RCC 7860 (cell line): Measurements from ENCODE around the gene NINJ2.
A peak's percentile ranks its signal among the peaks of the same experiment; 100 is the strongest.

ENCODE experiments used
- DNase-seq: peaks from one replicate; pipeline ENCODE4 v3.0.0-alpha.2; 2015; ENCODE audit warnings: low spot score
- FAIRE-seq: peaks from 2 replicates; lab custom pipeline; 2012; peaks lifted over from hg19 to GRCh38; lab: Jason Lieb, UNC

NINJ2 gene

GRCh38 chr12:571795-572531 lies 91.3 kb downstream of the NINJ2 start:
- FAIRE-seq (no peak), DNase-seq (peak; percentile 36)

- FAIRE-seq (peak; percentile 69), DNase-seq (peak; percentile 79)
Measured at GRCh38 chr12:570921-571794, 92.1 kb downstream of the NINJ2 start.

DNA sequence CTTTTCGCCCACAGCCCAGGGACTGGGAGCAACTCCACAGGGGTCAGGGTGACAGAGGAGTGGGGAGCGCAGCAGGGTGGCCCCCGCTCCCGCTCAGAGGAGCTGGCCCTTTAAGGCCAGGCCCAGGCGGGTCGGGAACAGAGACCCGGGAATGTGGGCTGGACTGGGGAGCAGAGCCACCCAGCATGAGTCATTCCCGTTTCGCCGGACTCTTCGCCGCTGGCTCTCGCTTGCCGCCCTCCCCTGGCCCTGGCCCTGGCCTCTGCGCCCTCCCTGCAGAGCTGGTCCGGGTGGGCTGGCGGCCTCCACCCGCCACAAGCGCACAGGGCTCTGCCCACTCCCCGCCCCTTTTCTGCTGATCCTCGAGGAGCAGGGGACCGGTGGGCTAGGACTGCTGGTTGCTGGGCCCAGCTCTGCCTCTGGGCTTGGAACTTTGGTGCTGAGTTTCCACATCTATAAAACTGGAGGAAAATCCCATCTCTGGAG lies 92.8 kb downstream of the NINJ2 start:
- FAIRE-seq (no peak), DNase-seq (peak; percentile 76)

DNA sequence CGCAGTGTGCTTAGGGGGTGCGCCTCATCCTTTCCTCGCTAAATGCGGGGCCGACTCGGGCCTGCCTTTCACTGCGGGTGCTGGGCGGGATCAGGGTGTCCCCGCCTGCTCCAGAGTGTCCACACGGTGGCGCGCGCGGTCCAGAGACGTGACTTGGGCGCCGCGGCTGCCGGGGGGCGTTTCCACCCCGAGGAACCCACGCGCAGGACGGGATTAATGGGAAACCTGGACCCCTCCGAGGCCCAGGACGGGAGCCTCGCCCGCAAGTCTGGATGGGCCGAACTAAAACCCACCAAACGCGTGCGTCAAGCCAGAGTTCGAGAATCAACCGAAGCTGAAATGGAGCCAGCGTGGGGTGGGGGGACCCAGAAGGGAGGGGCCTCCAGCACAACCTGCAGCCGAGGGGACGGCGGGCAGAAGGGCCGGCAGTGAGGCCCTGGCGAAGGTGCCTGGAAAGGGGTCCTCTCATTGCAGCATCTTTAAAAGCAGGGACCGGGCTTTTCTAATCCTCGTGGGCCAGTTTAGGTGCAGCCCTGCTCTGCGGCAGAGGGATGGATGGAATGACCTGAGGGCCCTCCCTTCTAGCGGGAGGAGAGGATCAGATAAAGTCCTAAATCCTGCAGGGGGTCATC lies 93.3 kb downstream of the NINJ2 start:
- DNase-seq = peak; percentile 42

DNA sequence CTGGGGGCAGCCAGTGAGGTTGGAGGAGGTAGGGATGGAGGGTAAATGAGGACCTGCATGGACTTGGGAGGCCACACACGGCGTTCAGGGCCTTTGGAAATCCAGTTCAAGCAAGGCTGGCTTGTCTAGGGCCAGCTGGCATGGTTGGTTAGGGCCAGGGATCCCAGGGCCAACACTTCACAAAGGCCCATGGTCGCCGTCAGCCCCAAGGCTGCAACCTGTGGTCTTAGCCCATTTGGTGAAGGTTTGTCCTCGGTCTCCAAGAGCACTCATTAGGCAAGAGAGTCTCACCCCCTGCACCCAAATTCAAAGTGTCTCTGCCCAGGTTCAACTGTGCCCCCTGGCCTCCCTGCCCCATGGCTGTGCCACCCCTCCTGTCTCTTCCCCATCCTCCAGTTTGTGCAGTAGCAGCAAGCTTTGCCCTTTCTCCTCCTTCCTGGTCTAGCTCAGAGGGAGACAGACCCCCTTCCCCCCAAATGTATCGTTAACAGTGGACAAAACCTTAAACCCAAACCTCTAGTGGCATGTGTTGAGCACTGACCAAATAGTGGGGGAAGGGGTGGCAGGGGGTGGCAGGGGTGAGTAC lies 94.1 kb downstream of the NINJ2 start:
- no peak for DNase-seq
- FAIRE-seq = no peak

More for the DNA sequence above, 93.3 kb downstream of the NINJ2 start:
- no peak for FAIRE-seq

- FAIRE-seq (no peak), DNase-seq (no peak)
Measured at GRCh38 chr12:568486-568885, 94.8 kb downstream of the NINJ2 start.

- FAIRE-seq = no peak
Measured at GRCh38 chr12:565589-566105, 97.6 kb downstream of the NINJ2 start.

GRCh38 chr12:565161-565560 lies 98.1 kb downstream of the NINJ2 start:
- FAIRE-seq (no peak), DNase-seq (no peak)

More at GRCh38 chr12:565589-566105, 97.6 kb downstream of the NINJ2 start:
- DNase-seq = no peak

- FAIRE-seq = no peak
Measured at GRCh38 chr12:563787-564298, 99.4 kb downstream of the NINJ2 start.

GRCh38 chr12:563250-563781 lies 99.9 kb downstream of the NINJ2 start:
- FAIRE-seq (no peak), DNase-seq (no peak)

More at GRCh38 chr12:563787-564298, 99.4 kb downstream of the NINJ2 start:
- no peak for DNase-seq

- FAIRE-seq (no peak), DNase-seq (no peak)
Measured at GRCh38 chr12:562634-563033, 100.6 kb downstream of the NINJ2 start.

DNA sequence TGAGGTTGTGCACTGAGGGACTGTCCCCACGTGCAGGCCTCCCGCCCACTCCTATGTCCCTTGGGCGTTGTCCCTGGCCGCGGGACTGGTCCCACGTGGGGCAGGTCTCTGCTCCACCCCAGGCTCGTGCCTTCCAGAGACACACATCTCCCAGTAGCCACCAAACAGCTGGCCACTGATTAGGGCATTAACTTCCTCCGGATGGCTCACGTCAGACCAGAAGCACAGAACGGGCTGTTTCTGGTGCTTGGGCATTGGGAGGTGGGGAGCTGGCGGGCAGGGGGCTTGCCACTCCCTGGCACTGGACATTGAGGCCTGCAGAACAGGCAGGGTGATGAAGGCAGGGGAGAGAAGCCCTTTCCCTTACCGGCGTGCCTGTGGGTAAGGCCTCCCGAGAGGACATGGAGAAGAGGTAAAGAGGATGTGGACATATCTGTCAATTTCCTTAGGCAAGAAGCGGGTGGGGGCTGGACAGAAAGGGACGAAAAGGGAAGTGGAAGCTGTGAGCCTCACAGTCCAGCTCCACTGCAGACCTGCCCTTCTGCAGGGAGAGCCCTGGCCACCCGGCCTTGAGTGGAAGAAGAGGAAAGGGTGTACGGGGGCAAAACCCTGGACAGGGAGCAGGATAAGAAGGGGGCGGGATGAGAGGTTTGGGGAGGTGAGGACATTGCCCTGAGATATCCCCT lies 101.2 kb downstream of the NINJ2 start:
- FAIRE-seq (no peak), DNase-seq (no peak)

GRCh38 chr12:561391-561705 lies 101.9 kb downstream of the NINJ2 start:
- FAIRE-seq (no peak), DNase-seq (no peak)

DNA sequence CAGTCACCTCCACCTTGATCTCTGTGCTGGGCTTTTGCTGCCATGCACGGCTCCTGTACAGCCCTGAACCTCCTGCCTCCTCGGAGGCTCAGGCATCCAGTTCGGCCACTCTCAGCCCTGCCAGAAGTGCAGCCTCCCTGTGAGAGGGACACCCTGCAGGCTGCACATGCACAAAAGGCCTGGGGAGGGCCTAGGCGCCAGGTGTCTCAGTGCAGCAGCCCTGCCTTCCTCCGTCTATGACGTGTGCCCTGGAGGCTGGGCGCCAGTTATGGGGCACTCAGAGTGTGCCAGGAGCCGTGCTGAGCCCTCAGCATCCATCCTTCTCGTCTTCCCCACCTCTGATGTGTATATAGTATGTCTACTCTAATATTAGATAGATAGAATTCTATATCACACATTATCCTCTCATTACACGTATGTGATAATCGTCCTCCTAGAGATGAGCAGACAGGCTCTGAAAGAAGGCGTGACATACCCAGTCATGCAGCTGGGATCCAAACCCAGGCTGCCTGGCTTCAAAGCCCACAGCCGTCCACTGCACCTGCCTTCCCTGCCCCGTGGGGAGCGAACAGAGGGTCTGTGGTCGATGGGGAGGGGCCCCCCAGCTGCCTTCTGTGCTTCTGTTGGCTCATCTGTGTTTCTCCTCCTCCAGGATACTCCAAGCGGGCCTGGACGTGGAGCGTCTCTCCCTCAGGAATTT lies 102.4 kb downstream of the NINJ2 start:
- FAIRE-seq (no peak), DNase-seq (no peak)

DNA sequence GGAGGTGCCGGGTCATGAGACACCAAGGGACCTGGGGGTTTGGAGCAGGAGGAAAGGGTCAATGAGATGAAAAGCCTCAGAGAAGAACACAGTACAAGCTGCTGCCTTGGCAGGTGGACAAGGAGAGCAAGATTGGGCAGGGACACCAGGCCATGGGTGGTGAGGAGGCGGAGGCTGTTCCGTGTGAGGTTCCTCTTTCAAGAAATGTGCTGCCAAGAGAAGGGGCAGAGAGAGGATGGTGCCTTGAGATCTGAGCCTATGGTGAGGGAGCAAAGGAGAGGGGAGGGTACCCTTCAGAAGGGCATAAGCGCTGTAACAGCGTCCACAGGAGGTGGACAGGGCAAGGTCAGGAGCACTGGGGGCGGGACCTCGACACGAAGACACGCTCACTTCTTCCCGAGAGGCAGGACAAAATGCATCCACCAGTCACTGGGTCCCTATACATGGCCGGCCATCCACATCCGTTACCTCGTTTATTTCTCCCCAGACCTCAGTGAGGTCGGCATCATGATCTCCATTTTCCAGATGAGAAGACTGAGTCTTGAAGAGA lies 103.3 kb downstream of the NINJ2 start:
- FAIRE-seq (no peak), DNase-seq (no peak)

- DNase-seq = no peak
Measured at GRCh38 chr12:559208-559905, 103.9 kb downstream of the NINJ2 start.

DNA sequence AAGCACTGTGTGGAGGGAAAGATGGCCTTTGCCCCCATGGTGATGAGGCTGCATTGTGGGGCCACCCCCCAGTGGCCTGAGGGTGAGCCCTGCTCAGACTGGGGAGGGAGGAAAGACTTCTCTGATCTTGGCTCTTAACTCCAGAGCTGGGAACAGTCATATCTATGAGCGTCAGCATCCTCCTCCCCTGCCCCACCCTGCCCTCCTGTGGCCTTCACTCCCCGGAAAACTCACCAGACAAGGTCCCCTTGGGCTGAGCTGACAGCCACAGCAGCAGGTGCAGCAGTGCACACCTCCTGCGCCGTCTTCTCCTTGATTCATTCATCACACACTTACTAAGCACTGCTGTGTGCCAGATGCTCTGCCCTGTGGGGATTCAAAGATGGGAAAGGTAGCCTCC lies 104.7 kb downstream of the NINJ2 start:
- FAIRE-seq = no peak
- no peak for DNase-seq

More at GRCh38 chr12:559208-559905, 103.9 kb downstream of the NINJ2 start:
- no peak for FAIRE-seq

DNA sequence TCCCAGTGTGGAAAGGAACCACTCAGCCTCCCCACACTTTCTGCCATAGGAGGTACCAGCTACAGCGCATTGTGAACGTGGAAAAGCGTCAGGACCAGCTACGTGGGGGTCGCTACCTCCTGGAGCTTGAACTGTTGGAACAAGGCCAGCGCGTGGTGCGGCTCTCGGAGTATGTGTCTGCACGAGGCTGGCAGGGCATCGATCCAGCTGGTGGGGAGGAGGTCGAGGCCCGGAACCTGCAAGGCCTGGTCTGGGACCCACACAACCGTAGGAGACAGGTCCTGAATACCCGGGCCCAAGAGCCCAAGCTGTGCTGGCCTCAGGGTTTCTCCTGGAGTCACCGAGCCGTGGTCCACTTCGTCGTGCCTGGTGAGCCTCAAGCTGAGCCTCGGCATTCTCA lies 106.7 kb downstream of the NINJ2 start:
- FAIRE-seq (no peak), DNase-seq (no peak)

DNA sequence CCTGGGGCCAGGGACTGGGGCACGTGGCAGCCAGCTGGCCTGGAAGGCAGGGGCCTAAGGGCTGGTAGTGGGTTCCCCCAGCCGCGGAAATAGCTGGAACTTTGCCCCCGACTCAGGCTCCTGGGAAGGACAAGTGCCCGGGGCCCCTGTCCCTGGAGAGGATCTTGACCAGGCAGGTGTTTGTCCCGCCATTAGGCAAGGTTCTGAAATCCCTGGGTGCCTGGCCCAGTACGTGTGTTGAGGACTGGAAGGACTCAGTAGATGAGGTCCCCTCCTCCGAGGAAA lies 109.3 kb downstream of the NINJ2 start:
- no peak for DNase-seq
- no peak for FAIRE-seq
